Kidney tubule cell (primary cell): Measurements from ENCODE around the gene SNCB.

Source experiments
- DNase-seq: peaks from one replicate; pipeline ENCODE4 v3.0.0-alpha.2; 2018; ENCODE audit warnings: low spot score

Gene SNCB

GRCh38 chr5:176660860-176661641 lies 30.7 kb upstream of the SNCB start:
- DNase-seq: peak; percentile 75

GRCh38 chr5:176660530-176660859 lies 30.2 kb upstream of the SNCB start:
- no peak for DNase-seq

- no peak for DNase-seq
Measured at GRCh38 chr5:176659860-176660461, 29.6 kb upstream of the SNCB start.

GRCh38 chr5:176659512-176659839 lies 29.1 kb upstream of the SNCB start:
- DNase-seq: no peak

GRCh38 chr5:176658817-176659511 lies 28.6 kb upstream of the SNCB start:
- peak; percentile 62 for DNase-seq

GRCh38 chr5:176658007-176658599 lies 27.8 kb upstream of the SNCB start:
- peak; percentile 74 for DNase-seq

- DNase-seq: no peak
Measured at GRCh38 chr5:176656467-176656990, 26.2 kb upstream of the SNCB start.

- DNase-seq: no peak
Measured at GRCh38 chr5:176654856-176655255, 24.5 kb upstream of the SNCB start.

- DNase-seq: peak; percentile 73
Measured at GRCh38 chr5:176653401-176654385, 23.4 kb upstream of the SNCB start.

GRCh38 chr5:176652136-176652535 lies 21.8 kb upstream of the SNCB start:
- DNase-seq: no peak

- DNase-seq: no peak
Measured at GRCh38 chr5:176651472-176651980, 21.2 kb upstream of the SNCB start.

- no peak for DNase-seq
Measured at GRCh38 chr5:176650354-176650884, 20.1 kb upstream of the SNCB start.

GRCh38 chr5:176648474-176649194 lies 18.3 kb upstream of the SNCB start:
- no peak for DNase-seq

GRCh38 chr5:176647843-176648473 lies 17.6 kb upstream of the SNCB start:
- DNase-seq: peak; percentile 50

GRCh38 chr5:176647030-176647842 lies 16.9 kb upstream of the SNCB start, which contains the start of gene TSPAN17:
Gene TSPAN17 (plus strand): TSS chr5:176647484. CDS start chr5:176647616, 132 bp downstream.
- DNase-seq: peak; percentile 99

- DNase-seq: no peak
Measured at GRCh38 chr5:176646707-176647029, 16.3 kb upstream of the SNCB start.

GRCh38 chr5:176646049-176646706 lies 15.8 kb upstream of the SNCB start:
- no peak for DNase-seq

- no peak for DNase-seq
Measured at GRCh38 chr5:176644878-176645670, 14.7 kb upstream of the SNCB start.
